SK-N-SH (cell line): ENCODE results near the gene SCYGR7. TPM values are rescaled to one million over a fixed set of nuclear protein-coding genes. Genes with fewer than 3 reads are reported as not detected.

Source experiments
- CTCF ChIA-PET: fragments of 300-600, 350-600 bp; formaldehyde crosslinking; extraction: SDS; loops from one replicate; lab custom pipeline; 2021; lab: Yijun Ruan, JAX
- POLR2A ChIA-PET: fragments of 350-600 bp; sonication (Branson Sonifier 250); formaldehyde crosslinking; extraction: SDS; loops from one replicate; lab custom pipeline; 2020; ENCODE audit warnings: antibody characterized with exemption, inconsistent platforms; lab: Yijun Ruan, JAX
- DNase-seq: peaks from one replicate; pipeline ENCODE4 v3.0.0; 2012
- H2AFZ ChIP-seq: fragments of 200-600 bp; sonication (generic); 2 replicates; pipeline ENCODE4 v1.8.1; 2016; ENCODE audit warnings: antibody characterized with exemption, mild to moderate bottlenecking, low read depth
- H3F3A ChIP-seq: fragments of 200-600 bp; sonication (generic); replicated peaks from 2 replicates; pipeline ENCODE3; 2016; ENCODE audit warnings: antibody characterized with exemption, mild to moderate bottlenecking; ENCODE audit not compliant: insufficient read depth
- H3K27ac ChIP-seq, 2 experiments: fragments of 200-500 bp in 1 of 2; fragments of 200-600 bp in 1 of 2; sonication (Bioruptor generic) in 1 of 2; sonication (generic), shearing (Covaris generic) in 1 of 2; 2 replicates each; pipeline versions ENCODE4 v1.5.1 to v1.6.1; 2014 to 2016; ENCODE audit warnings: low read depth in 2 of 2, inconsistent platforms in 1 of 2, low read length in 1 of 2, mild to moderate bottlenecking in 1 of 2, mixed read lengths in 1 of 2
- H3K27me3 ChIP-seq: fragments of 200-600 bp; sonication (generic), shearing (Covaris generic); 2 replicates; pipeline ENCODE4 v1.6.1; 2016; ENCODE audit warnings: mixed run types; ENCODE audit not compliant: insufficient read depth
- H3K36me3 ChIP-seq, 2 experiments: fragments of 200-500 bp in 1 of 2; fragments of 200-600 bp in 1 of 2; sonication (Bioruptor generic) in 1 of 2; sonication (generic) in 1 of 2; replicated peaks in 1 of 2; 2 replicates each; pipeline versions ENCODE3 to v1.5.1; 2014 to 2016; ENCODE audit warnings: low read length in 1 of 2, mild to moderate bottlenecking in 1 of 2; ENCODE audit not compliant: insufficient read depth in 2 of 2, control insufficient read depth in 1 of 2
- H3K4me1 ChIP-seq, 2 experiments: fragments of 200-500 bp in 1 of 2; fragments of 200-600 bp in 1 of 2; sonication (Bioruptor generic) in 1 of 2; sonication (generic), shearing (Covaris generic) in 1 of 2; 2 replicates each; pipeline versions ENCODE4 v1.5.1 to v1.6.1; 2014 to 2016; ENCODE audit warnings: low read depth in 1 of 2, low read length in 1 of 2, mixed run types in 1 of 2; ENCODE audit not compliant: insufficient read depth in 2 of 2, control insufficient read depth in 1 of 2
- H3K4me2 ChIP-seq: fragments of 200-600 bp; sonication (generic), shearing (Covaris generic); 2 replicates; pipeline ENCODE4 v1.6.1; 2017; ENCODE audit warnings: mixed run types
- H3K4me3 ChIP-seq, 2 experiments: fragments of 200-500 bp in 1 of 2; fragments of 200-600 bp in 1 of 2; sonication (Bioruptor generic) in 1 of 2; sonication (generic), shearing (Covaris generic) in 1 of 2; 2 replicates each; pipeline versions ENCODE4 v1.5.1 to v1.8.1; 2014 to 2016; ENCODE audit warnings: low read depth in 2 of 2, inconsistent platforms in 1 of 2, low read length in 1 of 2, mild to moderate bottlenecking in 1 of 2, mixed read lengths in 1 of 2, moderate library complexity in 1 of 2
- H3K79me2 ChIP-seq: fragments of 200-600 bp; sonication (generic); 2 replicates; pipeline ENCODE4 v1.8.1; 2017; ENCODE audit warnings: mild to moderate bottlenecking; ENCODE audit not compliant: insufficient read depth
- H3K9ac ChIP-seq: fragments of 200-600 bp; sonication (generic); 2 replicates; pipeline ENCODE4 v1.6.1; 2017; ENCODE audit warnings: mixed run types
- H3K9me2 ChIP-seq: fragments of 200-600 bp; sonication (generic); 2 replicates; pipeline ENCODE4 v1.6.1; 2017; ENCODE audit warnings: mixed run types
- H3K9me3 ChIP-seq: fragments of 200-600 bp; sonication (generic); 2 replicates; pipeline ENCODE4 v1.6.1; 2017; ENCODE audit warnings: mixed run types, mild to moderate bottlenecking, moderate library complexity
- H4K20me1 ChIP-seq: fragments of 200-600 bp; sonication (generic); 2 replicates; pipeline ENCODE4 v1.6.1; 2017; ENCODE audit warnings: mild to moderate bottlenecking, mixed run types; ENCODE audit not compliant: insufficient read depth
- EP300 ChIP-seq, 2 experiments: IDR thresholded peaks; 2 replicates each; pipeline versions ENCODE4 v1.4.0 to v1.6.1; 2012; ENCODE audit warnings: borderline replicate concordance in 1 of 2, low read depth in 1 of 2, low read length in 1 of 2
- FOXJ3 ChIP-seq: sonication (generic); formaldehyde crosslinking; IDR thresholded peaks from 2 replicates; pipeline ENCODE4 v1.5.1; 2020; ENCODE audit warnings: mild to moderate bottlenecking, missing genetic modification reagents
- GABPA ChIP-seq: IDR thresholded peaks from 2 replicates; pipeline ENCODE4 v1.4.0; 2012; ENCODE audit warnings: low read depth, mild to moderate bottlenecking
- MEF2A ChIP-seq: IDR thresholded peaks from 2 replicates; pipeline ENCODE4 v1.4.0; 2012; ENCODE audit warnings: low read depth, borderline replicate concordance
- NFIC ChIP-seq: IDR thresholded peaks from 2 replicates; pipeline ENCODE4 v1.4.0; 2012; ENCODE audit warnings: borderline replicate concordance
- RAD21 ChIP-seq: IDR thresholded peaks from 2 replicates; pipeline ENCODE4 v1.6.1; 2012; ENCODE audit warnings: mild to moderate bottlenecking, low read length
- RXRA ChIP-seq: IDR thresholded peaks from 2 replicates; pipeline ENCODE4 v1.4.0; 2012; ENCODE audit warnings: low read depth, mild to moderate bottlenecking, borderline replicate concordance
- SMC3 ChIP-seq: IDR thresholded peaks from 2 replicates; pipeline ENCODE4 v1.6.1; 2012; ENCODE audit warnings: low read depth, low read length, improper control_type of control experiment
- TAF1 ChIP-seq: IDR thresholded peaks from 2 replicates; pipeline ENCODE4 v1.6.1; 2012; ENCODE audit warnings: low read depth, mild to moderate bottlenecking, low read length, moderate library complexity, borderline replicate concordance
- TCF12 ChIP-seq: IDR thresholded peaks from 2 replicates; pipeline ENCODE4 v1.4.0; 2012
- WGBS: methylation state at CpG from one replicate; pipeline ENCODE4 v1.1.6; 2017; ENCODE audit warnings: low lambda C conversion rate; 5-methylcytosine and 5-hydroxymethylcytosine counted together
- polyA plus RNA-seq, 3 experiments: library from polyadenylated mRNA; depleted of rRNA; stranded (reverse); fragments of >200 nt; gene quantifications; 2 replicates each; pipeline ENCODE4 v1.2.3, GENCODE V29; 2012
- TF ChIP-seq, protein P1 (sequence below): IDR thresholded peaks from 2 replicates; pipeline ENCODE4 v1.4.0; 2012; ENCODE audit warnings: low read depth
- TF ChIP-seq, protein P2 (sequence below): IDR thresholded peaks from 2 replicates; pipeline ENCODE4 v1.6.1; 2012; ENCODE audit warnings: mild to moderate bottlenecking, low read depth, low read length, moderate library complexity
- TF ChIP-seq, protein P3 (sequence below): IDR thresholded peaks from 2 replicates; pipeline ENCODE4; 2012
- TF ChIP-seq, protein P4 (sequence below): fragments of 200-600 bp; sonication (generic); IDR thresholded peaks from 2 replicates; pipeline ENCODE4 v1.6.1; 2017; ENCODE audit warnings: antibody characterized with exemption, mild to moderate bottlenecking, moderate library complexity

SCYGR7 gene
- polyA plus RNA-seq, 1 of the 3 experiments (the other 2 are of a cell fraction) = not detected

DNA sequence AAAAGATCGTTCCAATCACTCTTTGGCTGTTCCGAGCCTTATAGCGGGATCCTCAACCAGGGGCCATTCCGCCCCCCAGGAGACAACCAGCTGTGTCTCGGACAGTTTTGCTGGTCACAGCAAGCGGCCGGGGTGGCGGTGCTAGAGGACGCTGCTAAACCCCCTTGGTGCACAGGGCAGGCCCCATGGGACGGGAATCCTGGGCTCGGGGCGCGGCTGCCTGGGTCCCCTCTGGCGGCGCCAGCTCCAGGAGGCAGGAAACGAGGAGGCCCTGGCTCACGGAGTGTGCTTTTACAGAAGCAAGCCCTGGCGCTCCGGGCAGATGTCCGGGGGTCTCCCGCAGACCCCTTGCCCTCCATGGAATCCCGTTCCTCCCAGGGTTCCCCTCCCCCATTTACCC, 39.7 kb downstream of the SCYGR7 start (continued):
- TF ChIP-seq, protein P1, sequence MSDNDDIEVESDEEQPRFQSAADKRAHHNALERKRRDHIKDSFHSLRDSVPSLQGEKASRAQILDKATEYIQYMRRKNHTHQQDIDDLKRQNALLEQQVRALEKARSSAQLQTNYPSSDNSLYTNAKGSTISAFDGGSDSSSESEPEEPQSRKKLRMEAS = no peak
- no peak for TF ChIP-seq RXRA
- TF ChIP-seq RAD21 = no peak
- TF ChIP-seq GABPA = no peak
- TF ChIP-seq FOXJ3 (CRISPR knock-in tag) = no peak
- no peak for TF ChIP-seq SMC3

DNA sequence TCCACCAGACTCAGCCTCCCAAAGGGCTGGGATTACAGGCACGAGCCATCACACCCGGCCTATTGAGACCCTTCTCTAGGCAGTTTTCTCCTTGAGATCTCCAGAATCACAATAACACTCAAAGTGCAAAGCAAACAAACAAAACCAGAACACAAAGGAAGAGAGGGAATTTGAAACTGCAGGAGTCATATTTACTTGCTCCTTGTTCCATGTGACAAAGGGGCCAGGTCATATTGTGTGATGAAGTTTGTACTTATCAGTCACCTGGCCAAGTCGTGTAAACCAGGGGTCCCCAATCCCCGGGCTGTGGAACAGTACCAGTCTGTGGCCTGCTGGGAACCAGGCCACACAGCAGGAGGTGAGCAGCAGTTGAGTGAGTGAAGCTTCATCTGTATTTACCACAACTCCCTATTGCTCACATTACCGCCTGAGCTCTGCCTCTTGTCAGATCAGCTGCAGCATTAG, 44.1 kb downstream of the SCYGR7 start:
- Histone ChIP-seq H3K4me1 (no peaks in the 10 kb centered on the region), H4K20me1 (no peaks in the 10 kb centered on the region), H2AFZ (no peak overlapping the region), H3K27me3 (no peaks in the 10 kb centered on the region), H3K9ac (no peak overlapping the region), H3K27ac (no peak overlapping the region), H3K4me3 (no peak overlapping the region), H3K79me2 (no peaks in the 10 kb centered on the region)
- DNase-seq = no peak
- no peak for TF ChIP-seq NFIC
- no peak for TF ChIP-seq TAF1
- TF ChIP-seq, protein P2, sequence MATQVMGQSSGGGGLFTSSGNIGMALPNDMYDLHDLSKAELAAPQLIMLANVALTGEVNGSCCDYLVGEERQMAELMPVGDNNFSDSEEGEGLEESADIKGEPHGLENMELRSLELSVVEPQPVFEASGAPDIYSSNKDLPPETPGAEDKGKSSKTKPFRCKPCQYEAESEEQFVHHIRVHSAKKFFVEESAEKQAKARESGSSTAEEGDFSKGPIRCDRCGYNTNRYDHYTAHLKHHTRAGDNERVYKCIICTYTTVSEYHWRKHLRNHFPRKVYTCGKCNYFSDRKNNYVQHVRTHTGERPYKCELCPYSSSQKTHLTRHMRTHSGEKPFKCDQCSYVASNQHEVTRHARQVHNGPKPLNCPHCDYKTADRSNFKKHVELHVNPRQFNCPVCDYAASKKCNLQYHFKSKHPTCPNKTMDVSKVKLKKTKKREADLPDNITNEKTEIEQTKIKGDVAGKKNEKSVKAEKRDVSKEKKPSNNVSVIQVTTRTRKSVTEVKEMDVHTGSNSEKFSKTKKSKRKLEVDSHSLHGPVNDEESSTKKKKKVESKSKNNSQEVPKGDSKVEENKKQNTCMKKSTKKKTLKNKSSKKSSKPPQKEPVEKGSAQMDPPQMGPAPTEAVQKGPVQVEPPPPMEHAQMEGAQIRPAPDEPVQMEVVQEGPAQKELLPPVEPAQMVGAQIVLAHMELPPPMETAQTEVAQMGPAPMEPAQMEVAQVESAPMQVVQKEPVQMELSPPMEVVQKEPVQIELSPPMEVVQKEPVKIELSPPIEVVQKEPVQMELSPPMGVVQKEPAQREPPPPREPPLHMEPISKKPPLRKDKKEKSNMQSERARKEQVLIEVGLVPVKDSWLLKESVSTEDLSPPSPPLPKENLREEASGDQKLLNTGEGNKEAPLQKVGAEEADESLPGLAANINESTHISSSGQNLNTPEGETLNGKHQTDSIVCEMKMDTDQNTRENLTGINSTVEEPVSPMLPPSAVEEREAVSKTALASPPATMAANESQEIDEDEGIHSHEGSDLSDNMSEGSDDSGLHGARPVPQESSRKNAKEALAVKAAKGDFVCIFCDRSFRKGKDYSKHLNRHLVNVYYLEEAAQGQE = no peak
- no peak for TF ChIP-seq MEF2A
- no peak for TF ChIP-seq EP300 (IDR thresholded peaks at IDR 0.05; ENCODE audit: borderline replicate concordance in 1 of 2, low read depth in 1 of 2, low read length in 1 of 2)
- no peak for TF ChIP-seq TCF12
- TF ChIP-seq RXRA = no peak
- TF ChIP-seq, protein P3, sequence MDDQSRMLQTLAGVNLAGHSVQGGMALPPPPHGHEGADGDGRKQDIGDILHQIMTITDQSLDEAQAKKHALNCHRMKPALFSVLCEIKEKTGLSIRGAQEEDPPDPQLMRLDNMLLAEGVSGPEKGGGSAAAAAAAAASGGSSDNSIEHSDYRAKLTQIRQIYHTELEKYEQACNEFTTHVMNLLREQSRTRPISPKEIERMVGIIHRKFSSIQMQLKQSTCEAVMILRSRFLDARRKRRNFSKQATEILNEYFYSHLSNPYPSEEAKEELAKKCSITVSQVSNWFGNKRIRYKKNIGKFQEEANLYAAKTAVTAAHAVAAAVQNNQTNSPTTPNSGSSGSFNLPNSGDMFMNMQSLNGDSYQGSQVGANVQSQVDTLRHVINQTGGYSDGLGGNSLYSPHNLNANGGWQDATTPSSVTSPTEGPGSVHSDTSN = no peak
- TF ChIP-seq, protein P4, sequence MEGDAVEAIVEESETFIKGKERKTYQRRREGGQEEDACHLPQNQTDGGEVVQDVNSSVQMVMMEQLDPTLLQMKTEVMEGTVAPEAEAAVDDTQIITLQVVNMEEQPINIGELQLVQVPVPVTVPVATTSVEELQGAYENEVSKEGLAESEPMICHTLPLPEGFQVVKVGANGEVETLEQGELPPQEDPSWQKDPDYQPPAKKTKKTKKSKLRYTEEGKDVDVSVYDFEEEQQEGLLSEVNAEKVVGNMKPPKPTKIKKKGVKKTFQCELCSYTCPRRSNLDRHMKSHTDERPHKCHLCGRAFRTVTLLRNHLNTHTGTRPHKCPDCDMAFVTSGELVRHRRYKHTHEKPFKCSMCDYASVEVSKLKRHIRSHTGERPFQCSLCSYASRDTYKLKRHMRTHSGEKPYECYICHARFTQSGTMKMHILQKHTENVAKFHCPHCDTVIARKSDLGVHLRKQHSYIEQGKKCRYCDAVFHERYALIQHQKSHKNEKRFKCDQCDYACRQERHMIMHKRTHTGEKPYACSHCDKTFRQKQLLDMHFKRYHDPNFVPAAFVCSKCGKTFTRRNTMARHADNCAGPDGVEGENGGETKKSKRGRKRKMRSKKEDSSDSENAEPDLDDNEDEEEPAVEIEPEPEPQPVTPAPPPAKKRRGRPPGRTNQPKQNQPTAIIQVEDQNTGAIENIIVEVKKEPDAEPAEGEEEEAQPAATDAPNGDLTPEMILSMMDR = no peak
- TF ChIP-seq, all 33 proteins: peak for 0
- ChIA-PET CTCF (interaction anchor here (1.8 kb wide), 1 partner anchor 15 kb away, joined by 3 read pairs; no protein-coding TSS in a partner anchor), POLR2A (no interaction called here)
- H3K4me2 ChIP-seq = no peak overlapping the region
- H3K9me3 ChIP-seq = no peaks in the 10 kb centered on the region
- no peaks in the 10 kb centered on the region for H3K9me2 ChIP-seq
- H3F3A ChIP-seq = peaks cover 4% of the 10 kb centered on the region
- WGBS = 53% methylated on average over 5 of the region's 5 CpGs
- no peaks in the 10 kb centered on the region for H3K36me3 ChIP-seq
